H9 (cell line): Measurements from ENCODE around the gene MAPK13. TPM values are rescaled to one million over a fixed set of nuclear protein-coding genes. Genes with fewer than 3 reads are reported as not detected.

Source experiments
- DNase-seq: peaks from one replicate; pipeline ENCODE4 v3.0.0-alpha.2; 2017
- H2AFZ ChIP-seq: one replicate; pipeline ENCODE4 v1.6.1; 2013; ENCODE audit warnings: mild to moderate bottlenecking, low read length, control low read depth, moderate library complexity
- H2AK5ac ChIP-seq: 2 replicates; pipeline ENCODE4 v1.6.1; 2013; ENCODE audit warnings: low read length, control low read depth, mixed read lengths; ENCODE audit not compliant: insufficient read length
- H2BK120ac ChIP-seq: one replicate; pipeline ENCODE4 v1.6.1; 2013; ENCODE audit warnings: low read depth, mild to moderate bottlenecking, low read length, control low read depth, inconsistent platforms; ENCODE audit not compliant: poor library complexity, severe bottlenecking
- H2BK12ac ChIP-seq: 2 replicates; pipeline ENCODE4 v1.6.1; 2013; ENCODE audit warnings: low read length, control low read depth, mixed read lengths, low read depth; ENCODE audit not compliant: insufficient read length
- H2BK15ac ChIP-seq: 2 replicates; pipeline ENCODE4 v1.6.1; 2013; ENCODE audit warnings: low read depth, low read length, control low read depth
- H2BK20ac ChIP-seq: one replicate; pipeline ENCODE4 v1.6.1; 2013; ENCODE audit warnings: low read depth, mild to moderate bottlenecking, low read length, control low read depth, inconsistent platforms; ENCODE audit not compliant: poor library complexity, severe bottlenecking
- H2BK5ac ChIP-seq: 2 replicates; pipeline ENCODE4 v1.6.1; 2013; ENCODE audit warnings: low read length, control low read depth, mixed read lengths; ENCODE audit not compliant: insufficient read length
- H3K14ac ChIP-seq: 2 replicates; pipeline ENCODE4 v1.6.1; 2013; ENCODE audit warnings: low read length, control low read depth; ENCODE audit not compliant: insufficient read depth
- H3K18ac ChIP-seq: 2 replicates; pipeline ENCODE4 v1.6.1; 2013; ENCODE audit warnings: low read depth, mild to moderate bottlenecking, mixed read lengths, low read length, control low read depth; ENCODE audit not compliant: insufficient read length
- H3K23ac ChIP-seq: 2 replicates; pipeline ENCODE4 v1.6.1; 2013; ENCODE audit warnings: low read length, control low read depth, mixed read lengths, low read depth; ENCODE audit not compliant: insufficient read length
- H3K23me2 ChIP-seq: 2 replicates; pipeline ENCODE4 v1.6.1; 2013; ENCODE audit warnings: low read depth, mild to moderate bottlenecking, mixed read lengths, low read length, control low read depth; ENCODE audit not compliant: insufficient read length, poor library complexity, severe bottlenecking
- H3K27ac ChIP-seq: 2 replicates; pipeline ENCODE4 v1.5.1; 2013; ENCODE audit warnings: low read length, control low read depth, mixed read lengths, low read depth; ENCODE audit not compliant: insufficient read length
- H3K27me3 ChIP-seq: 2 replicates; pipeline ENCODE4 v1.6.1; 2013; ENCODE audit warnings: low read length, control low read depth, inconsistent platforms; ENCODE audit not compliant: insufficient read depth
- H3K4ac ChIP-seq: 2 replicates; pipeline ENCODE4 v1.6.1; 2013; ENCODE audit warnings: low read depth, mild to moderate bottlenecking, control low read depth, inconsistent platforms, low read length, moderate library complexity
- H3K4me1 ChIP-seq: 2 replicates; pipeline ENCODE4 v1.6.1; 2013; ENCODE audit warnings: low read length, control low read depth, inconsistent platforms; ENCODE audit not compliant: insufficient read depth
- H3K4me2 ChIP-seq: 2 replicates; pipeline ENCODE4 v1.6.1; 2013; ENCODE audit warnings: low read length, control low read depth, mixed read lengths; ENCODE audit not compliant: insufficient read length, insufficient read depth
- H3K56ac ChIP-seq: 2 replicates; pipeline ENCODE4 v1.6.1; 2013; ENCODE audit warnings: low read depth, mild to moderate bottlenecking, mixed read lengths, low read length, control low read depth; ENCODE audit not compliant: insufficient read length
- H3K79me1 ChIP-seq: 2 replicates; pipeline ENCODE4 v1.6.1; 2013; ENCODE audit warnings: low read depth, mild to moderate bottlenecking, moderate library complexity, low read length, control low read depth, inconsistent platforms; ENCODE audit not compliant: insufficient read depth, poor library complexity, severe bottlenecking
- H3K79me2 ChIP-seq: 2 replicates; pipeline ENCODE4 v1.6.1; 2013; ENCODE audit warnings: low read length, control low read depth, inconsistent platforms; ENCODE audit not compliant: insufficient read depth
- H3K9ac ChIP-seq: 2 replicates; pipeline ENCODE4 v1.6.1; 2013; ENCODE audit warnings: low read length, control low read depth, mixed read lengths; ENCODE audit not compliant: insufficient read length; ENCODE audit errors: extremely low read depth
- H3K9me3 ChIP-seq: one replicate; pipeline ENCODE4 v1.6.1; 2013; ENCODE audit warnings: low read depth, low read length, inconsistent platforms; ENCODE audit not compliant: control insufficient read depth
- H3T11ph ChIP-seq: one replicate; pipeline ENCODE4 v1.6.1; 2013; ENCODE audit warnings: mild to moderate bottlenecking, low read length, control low read depth, inconsistent platforms
- H4K20me1 ChIP-seq: one replicate; pipeline ENCODE4 v1.6.1; 2013; ENCODE audit not compliant: control insufficient read depth, insufficient read length, insufficient read depth
- H4K5ac ChIP-seq: 2 replicates; pipeline ENCODE4 v1.6.1; 2013; ENCODE audit warnings: low read depth, mild to moderate bottlenecking, mixed read lengths, low read length, control low read depth; ENCODE audit not compliant: insufficient read length
- H4K8ac ChIP-seq: replicated peaks from 2 replicates; pipeline ENCODE4 v1.6.1; 2013; ENCODE audit warnings: low read length, control low read depth, mixed read lengths, low read depth; ENCODE audit not compliant: insufficient read length
- H4K91ac ChIP-seq: 2 replicates; pipeline ENCODE4 v1.6.1; 2013; ENCODE audit warnings: low read depth, mild to moderate bottlenecking, moderate library complexity, mixed read lengths, low read length, control low read depth; ENCODE audit not compliant: insufficient read length
- H3K27ac Mint-ChIP-seq, 3 experiments: 2 replicates in 2 of 3; 3 replicates in 1 of 3; pipeline ENCODE4 v1.8.0; 2020 to 2021; ENCODE audit warnings: mixed read lengths in 3 of 3, mild to moderate bottlenecking in 1 of 3, moderate library complexity in 1 of 3
- H3K27me3 Mint-ChIP-seq: 2 replicates; pipeline ENCODE4 v1.8.0; 2021; ENCODE audit warnings: low read depth, mild to moderate bottlenecking, moderate library complexity, mixed read lengths
- H3K36me3 Mint-ChIP-seq, 3 experiments: 2 replicates in 2 of 3; 3 replicates in 1 of 3; pipeline ENCODE4 v1.8.0; 2020 to 2021; ENCODE audit warnings: low read depth in 3 of 3, mixed read lengths in 3 of 3; ENCODE audit not compliant: insufficient read depth in 1 of 3
- H3K4me1 Mint-ChIP-seq, 2 experiments: 2 replicates each; pipeline ENCODE4 v1.8.0; 2020; ENCODE audit warnings: mixed read lengths in 2 of 2
- H3K4me3 Mint-ChIP-seq, 2 experiments: 2 replicates in 1 of 2; 3 replicates in 1 of 2; pipeline ENCODE4 v1.8.0; 2020 to 2021; ENCODE audit warnings: mild to moderate bottlenecking in 2 of 2, mixed read lengths in 2 of 2, moderate library complexity in 1 of 2
- H3K9me3 Mint-ChIP-seq, 2 experiments: 2 replicates in 1 of 2; 3 replicates in 1 of 2; pipeline ENCODE4 v1.8.0; 2020; ENCODE audit warnings: mild to moderate bottlenecking in 2 of 2, mixed read lengths in 2 of 2, moderate library complexity in 1 of 2
- CTCF ChIP-seq: fragments of 200-600 bp; sonication (generic); conservative IDR thresholded peaks from 3 replicates; pipeline ENCODE4 v1.8.0; 2021; ENCODE audit warnings: antibody characterized with exemption, mild to moderate bottlenecking
- WGBS: extraction: QIAGEN DNeasy Blood & Tissue Kit; methylation state at CpG from one replicate; pipeline ENCODE4 v1.1.7; 2013; ENCODE audit warnings: missing lambda C conversion rate, low lambda C conversion rate, mixed read lengths; ENCODE audit not compliant: insufficient read length; ENCODE audit errors: extremely low coverage; 5-methylcytosine and 5-hydroxymethylcytosine counted together
- total RNA-seq: library from RNA; stranded (reverse); gene quantifications from 2 replicates; pipeline ENCODE4 v1.2.1, GENCODE V29; 2021

MAPK13 gene
- total RNA-seq, 1 experiment from 2014 or later = 18.9 TPM

GRCh38 chr6:36160147-36160760 is 29.9 kb downstream of the MAPK13 start:
- Histone ChIP-seq H3K23ac (no peak overlapping the region), H4K91ac (no peak overlapping the region), H3K27ac (no peak overlapping the region), H3K23me2 (no peaks in the 10 kb centered on the region), H3T11ph (no peak overlapping the region), H3K4ac (no peak overlapping the region), H3K4me2 (no peak overlapping the region), H3K4me1 (no peaks in the 10 kb centered on the region), H2AFZ (no peak overlapping the region), H4K20me1 (no peaks in the 10 kb centered on the region), H3K9me3 (no peaks in the 10 kb centered on the region), H3K9ac (no peak overlapping the region), H2BK20ac (no peak overlapping the region), H3K79me2 (no peaks in the 10 kb centered on the region), H2BK120ac (no peak overlapping the region), H3K79me1 (no peaks in the 10 kb centered on the region), H3K27me3 (no peaks in the 10 kb centered on the region), H3K56ac (no peak overlapping the region), H2BK15ac (no peak overlapping the region), H2BK5ac (no peak overlapping the region), H3K18ac (no peak overlapping the region), H2AK5ac (no peak overlapping the region), H2BK12ac (no peak overlapping the region), H4K8ac (no peak overlapping the region), H3K14ac (no peak overlapping the region), H4K5ac (no peak overlapping the region)
- Mint-ChIP-seq H3K9me3 (peaks cover 4 to 15% of the 10 kb centered on the region in 2 experiments; a peak in 4 of 5 replicates), H3K36me3 (no peaks in the 10 kb centered on the region), H3K27me3 (no peaks in the 10 kb centered on the region), H3K4me1 (peaks cover 0 to 2% of the 10 kb centered on the region in 2 experiments; a peak in 1 of 4 replicates), H3K4me3 (no peak overlapping the region), H3K27ac (no peak overlapping the region)
- no CpG with 5 or more reads among the region's 4 CpGs for WGBS
- DNase-seq = no peak
- no peak for TF ChIP-seq CTCF
